Upper lobe of left lung (tissue), 6 donors: ENCODE data around the gene STIMATE. TPM values are rescaled to one million over a fixed set of nuclear protein-coding genes. Genes with fewer than 3 reads are reported as not detected.

Source experiments
- ATAC-seq, 2 donors: fragments of 200-7000 bp; cut with Tn5 transposase; one replicate each; pipeline ENCODE4 v1.9.1; 2022; ENCODE audit warnings: mild to moderate bottlenecking in 2 of 2, moderate library complexity in 2 of 2; ENCODE audit not compliant: low FRiP score in 2 of 2
- DNase-seq, 2 donors: peaks; one replicate each; pipeline ENCODE4 v3.0.0-alpha.2; 2019 to 2020
- H3K27ac ChIP-seq, 4 donors: fragments of 200-600 bp; sonication (generic); one replicate each; pipeline ENCODE4 v1.5.1; 2016 to 2019
- H3K27me3 ChIP-seq, 4 donors: fragments of 200-600 bp; sonication (generic); one replicate each; pipeline ENCODE4 v1.5.1; 2017 to 2019
- H3K36me3 ChIP-seq, 4 donors: fragments of 200-600 bp; sonication (generic); one replicate each; pipeline ENCODE4 v1.5.1; 2016 to 2019
- H3K4me1 ChIP-seq, 4 donors: fragments of 200-600 bp; sonication (generic); one replicate each; pipeline ENCODE4 v1.5.1; 2018 to 2019
- H3K4me3 ChIP-seq, 4 donors: fragments of 200-600 bp; sonication (generic); one replicate each; pipeline ENCODE4 v1.5.1; 2017 to 2019; ENCODE audit warnings: mild to moderate bottlenecking in 2 of 4, moderate library complexity in 1 of 4
- H3K9me3 ChIP-seq, 4 donors: fragments of 200-600 bp; sonication (generic); one replicate each; pipeline ENCODE4 v1.5.1; 2018 to 2019
- EP300 ChIP-seq, 4 donors: sonication (generic); formaldehyde crosslinking; IDR thresholded peaks; one replicate each; pipeline ENCODE4 v1.5.1; 2017; ENCODE audit warnings: antibody characterized with exemption in 4 of 4, control low read depth in 2 of 4
- POLR2A ChIP-seq, 4 donors: fragments of 450-650 bp; IDR thresholded peaks; one replicate each; pipeline ENCODE4 v1.5.1; 2016 to 2017; ENCODE audit warnings: antibody characterized with exemption in 4 of 4, mild to moderate bottlenecking in 2 of 4
- POLR2AphosphoS5 ChIP-seq, 2 donors: sonication (generic); formaldehyde crosslinking; IDR thresholded peaks; one replicate each; pipeline ENCODE4 v1.5.1; 2017; ENCODE audit warnings: antibody characterized with exemption in 2 of 2
- WGBS, 2 donors: methylation state at CpG; one replicate each; pipeline ENCODE4 v1.1.5; 2017 to 2018; 5-methylcytosine and 5-hydroxymethylcytosine counted together
- total RNA-seq, 6 donors: library from RNA; depleted of rRNA in 4 of 6; stranded (reverse); fragments of >200 nt in 4 of 6; gene quantifications; one replicate each; pipeline versions ENCODE4 v1.1.0 to v1.2.1, GENCODE V29; 2016 to 2021
- TF ChIP-seq, protein P1 (sequence below), 6 experiments: fragments of 450-650 bp in 4 of 6; fragments of 200-600 bp in 2 of 6; sonication (generic) in 2 of 6; IDR thresholded peaks; one replicate each; pipeline ENCODE4 v1.5.1; 2016 to 2019; ENCODE audit warnings: antibody characterized with exemption in 6 of 6
- donor health status: DM: no; HTN: no; CAD: no; lungs with moderate emphysema.
- donor health status: DM: no; HTN: yes; CAD: no; lungs with severe emphysema.

Gene STIMATE
- total RNA-seq, 6 donors from 2014 or later = 39.7 to 87.0 (median 44.9) TPM

DNA sequence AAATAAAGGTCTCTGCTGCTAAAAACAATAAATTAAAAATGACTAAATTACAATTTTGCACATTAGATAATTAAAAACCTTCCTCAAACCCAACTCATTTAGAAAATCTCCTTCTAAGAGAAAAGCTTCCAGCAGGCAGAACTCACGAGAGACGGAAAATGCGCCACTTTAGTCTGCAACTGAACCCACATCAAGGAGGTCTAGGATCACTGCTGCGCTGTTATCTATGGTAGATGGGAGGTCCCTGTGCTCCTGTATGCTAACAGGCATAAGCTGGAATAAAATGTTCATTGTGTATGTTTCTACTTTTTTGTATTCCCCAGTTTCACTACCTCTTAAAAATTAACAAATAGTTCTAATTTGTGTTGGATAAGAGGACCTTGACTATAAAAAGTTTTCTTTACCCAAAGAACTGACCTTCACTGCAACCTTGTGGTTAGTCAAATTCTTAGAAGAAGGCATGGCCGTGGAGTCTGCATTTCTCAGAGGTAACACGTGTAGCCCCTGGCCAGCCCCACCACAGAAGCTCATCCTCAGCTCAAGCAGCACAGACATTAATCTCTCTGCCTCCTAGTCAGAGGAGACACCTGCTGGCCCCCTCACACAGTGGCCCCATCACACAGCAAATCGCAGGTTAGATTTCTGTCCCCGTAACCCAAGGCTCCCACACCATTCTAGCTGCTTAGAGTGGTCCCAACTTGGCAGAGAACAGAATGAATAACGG lies 22.3 kb downstream of the STIMATE start:
- no peaks in the 10 kb centered on the region for H3K36me3 ChIP-seq
- no peak overlapping the region for H3K4me3 ChIP-seq
- H3K27me3 ChIP-seq = no peaks in the 10 kb centered on the region
- ATAC-seq = no peak
- H3K4me1 ChIP-seq = peaks cover 0 to 37% (median 7%) of the 10 kb centered on the region in 4 donors
- peak in 1 of 2 donors; percentile 6 for DNase-seq
- H3K9me3 ChIP-seq = no peaks in the 10 kb centered on the region
- TF ChIP-seq, protein P1, sequence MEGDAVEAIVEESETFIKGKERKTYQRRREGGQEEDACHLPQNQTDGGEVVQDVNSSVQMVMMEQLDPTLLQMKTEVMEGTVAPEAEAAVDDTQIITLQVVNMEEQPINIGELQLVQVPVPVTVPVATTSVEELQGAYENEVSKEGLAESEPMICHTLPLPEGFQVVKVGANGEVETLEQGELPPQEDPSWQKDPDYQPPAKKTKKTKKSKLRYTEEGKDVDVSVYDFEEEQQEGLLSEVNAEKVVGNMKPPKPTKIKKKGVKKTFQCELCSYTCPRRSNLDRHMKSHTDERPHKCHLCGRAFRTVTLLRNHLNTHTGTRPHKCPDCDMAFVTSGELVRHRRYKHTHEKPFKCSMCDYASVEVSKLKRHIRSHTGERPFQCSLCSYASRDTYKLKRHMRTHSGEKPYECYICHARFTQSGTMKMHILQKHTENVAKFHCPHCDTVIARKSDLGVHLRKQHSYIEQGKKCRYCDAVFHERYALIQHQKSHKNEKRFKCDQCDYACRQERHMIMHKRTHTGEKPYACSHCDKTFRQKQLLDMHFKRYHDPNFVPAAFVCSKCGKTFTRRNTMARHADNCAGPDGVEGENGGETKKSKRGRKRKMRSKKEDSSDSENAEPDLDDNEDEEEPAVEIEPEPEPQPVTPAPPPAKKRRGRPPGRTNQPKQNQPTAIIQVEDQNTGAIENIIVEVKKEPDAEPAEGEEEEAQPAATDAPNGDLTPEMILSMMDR (IDR thresholded peaks at IDR 0.05) = no peak
- no peak for TF ChIP-seq EP300 (IDR thresholded peaks at IDR 0.05)
- TF ChIP-seq POLR2AphosphoS5 (IDR thresholded peaks at IDR 0.05) = no peak
- no peak for TF ChIP-seq POLR2A (IDR thresholded peaks at IDR 0.05)
- no peak overlapping the region for H3K27ac ChIP-seq
- 84 to 87% methylated on average over 9 of the region's 9 CpGs for WGBS, 2 donors

DNA sequence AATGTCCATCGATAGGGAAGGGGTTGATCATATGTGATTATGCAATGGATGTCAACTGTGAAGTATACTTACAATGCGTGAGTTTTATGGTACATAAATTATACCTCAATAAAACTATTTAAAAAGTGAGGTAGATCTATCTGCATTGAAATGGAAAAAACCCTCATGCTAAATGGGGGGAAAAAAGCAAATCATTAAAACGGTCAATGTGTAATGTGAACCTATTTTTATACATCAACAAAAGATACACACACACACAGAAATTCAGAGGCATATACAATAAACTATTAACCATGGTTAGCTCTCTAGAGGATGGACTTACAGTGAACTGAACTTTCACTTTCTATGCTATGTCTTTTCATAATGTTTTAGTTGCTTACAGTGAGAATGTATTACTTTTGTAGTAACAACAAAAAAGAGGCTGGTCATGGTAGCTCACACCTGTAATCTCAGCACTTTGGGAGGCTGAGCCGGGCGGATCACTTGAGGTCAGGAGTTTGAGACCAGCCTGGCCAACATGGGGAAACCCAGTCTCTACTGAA lies 23.1 kb downstream of the STIMATE start:
- no peak for TF ChIP-seq EP300 (IDR thresholded peaks at IDR 0.05)
- TF ChIP-seq POLR2A (IDR thresholded peaks at IDR 0.05) = no peak
- no peak for TF ChIP-seq POLR2AphosphoS5 (IDR thresholded peaks at IDR 0.05)
- TF ChIP-seq, protein P1 (IDR thresholded peaks at IDR 0.05) = no peak

DNA sequence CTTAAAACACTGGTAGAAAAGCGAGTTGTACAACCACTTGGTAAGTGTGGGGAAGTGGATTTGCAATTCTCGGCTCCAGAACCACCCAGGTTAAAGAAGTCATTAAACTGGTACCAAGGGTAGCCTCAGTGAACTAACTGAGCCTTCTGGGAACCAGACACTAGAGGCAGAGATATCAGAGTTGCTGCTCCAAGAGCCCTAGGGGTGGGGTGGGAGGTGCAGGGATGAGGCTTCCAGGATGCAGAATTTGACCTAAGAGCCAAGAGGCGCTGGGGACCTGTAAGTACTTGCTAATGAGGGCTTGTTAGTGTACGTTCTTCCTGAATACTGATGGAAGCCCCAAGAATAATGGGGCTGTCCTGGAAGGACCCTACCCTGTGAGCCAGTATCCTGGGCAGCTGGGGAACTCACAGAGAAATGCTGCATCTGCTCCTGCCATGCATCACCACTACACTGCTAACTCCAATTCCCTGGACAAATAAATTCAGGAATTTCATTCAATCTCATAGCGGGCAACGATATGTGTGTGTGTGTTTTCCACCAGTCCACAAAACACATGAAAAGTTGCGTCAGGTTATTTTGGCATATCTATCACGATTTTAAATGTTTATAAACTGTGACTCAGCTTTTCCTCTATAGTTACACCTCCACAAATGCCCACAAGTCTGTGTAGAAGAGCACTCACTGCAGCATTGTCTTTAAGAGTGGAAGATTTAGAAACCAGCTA lies 23.8 kb downstream of the STIMATE start:
- H3K4me3 ChIP-seq = no peak overlapping the region
- H3K27ac ChIP-seq = no peak overlapping the region
- no peaks in the 10 kb centered on the region for H3K36me3 ChIP-seq
- H3K4me1 ChIP-seq = peaks cover 0 to 37% (median 7%) of the 10 kb centered on the region in 4 donors
- no peaks in the 10 kb centered on the region for H3K9me3 ChIP-seq
- DNase-seq = no peak
- WGBS, 2 donors = 57 to 69% methylated on average over 8 of the region's 8 CpGs
- ATAC-seq = no peak
- H3K27me3 ChIP-seq = no peaks in the 10 kb centered on the region
- TF ChIP-seq POLR2AphosphoS5 (IDR thresholded peaks at IDR 0.05) = no peak
- TF ChIP-seq, protein P1 (IDR thresholded peaks at IDR 0.05) = no peak
- TF ChIP-seq POLR2A (IDR thresholded peaks at IDR 0.05) = no peak
- no peak for TF ChIP-seq EP300 (IDR thresholded peaks at IDR 0.05)

More for the DNA sequence above, 23.1 kb downstream of the STIMATE start:
- Histone ChIP-seq H3K4me3 (no peak overlapping the region), H3K36me3 (no peaks in the 10 kb centered on the region), H3K4me1 (peaks cover 0 to 37% (median 7%) of the 10 kb centered on the region in 4 donors), H3K27me3 (no peaks in the 10 kb centered on the region), H3K27ac (no peak overlapping the region), H3K9me3 (no peaks in the 10 kb centered on the region)
- ATAC-seq (no peak), DNase-seq (no peak)
- 68 to 71% methylated on average over 5 of the region's 5 CpGs for WGBS, 2 donors

DNA sequence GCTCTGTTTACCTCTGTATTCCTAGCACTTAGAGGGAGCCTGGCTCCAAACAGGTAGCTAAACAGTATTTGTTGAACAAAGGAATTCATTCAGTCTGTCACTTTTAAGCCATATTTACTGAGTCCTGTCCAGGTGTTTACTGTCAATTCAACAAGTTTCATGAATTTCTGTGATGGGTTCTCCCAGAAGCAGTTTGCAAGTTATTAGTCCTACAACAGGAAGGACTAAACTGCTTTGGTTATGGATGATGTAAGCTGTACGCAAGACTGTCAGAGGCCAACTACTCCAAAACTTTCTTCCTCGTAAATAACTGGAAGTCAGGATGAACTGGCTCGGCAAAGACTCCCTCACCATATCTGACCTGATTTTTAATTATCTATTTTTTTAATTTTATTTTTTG lies 25.1 kb downstream of the STIMATE start:
- Histone ChIP-seq H3K27ac (no peak overlapping the region), H3K4me1 (peaks cover 0 to 37% (median 7%) of the 10 kb centered on the region in 4 donors), H3K4me3 (no peak overlapping the region), H3K9me3 (no peaks in the 10 kb centered on the region), H3K36me3 (no peaks in the 10 kb centered on the region), H3K27me3 (no peaks in the 10 kb centered on the region)
- DNase-seq (no peak), ATAC-seq (no peak)
- WGBS, 2 donors = 77 to 84% methylated on average over 3 of the region's 3 CpGs
- TF ChIP-seq POLR2A (IDR thresholded peaks at IDR 0.05) = no peak
- TF ChIP-seq EP300 (IDR thresholded peaks at IDR 0.05) = no peak
- TF ChIP-seq, protein P1 (IDR thresholded peaks at IDR 0.05) = no peak
- TF ChIP-seq POLR2AphosphoS5 (IDR thresholded peaks at IDR 0.05) = no peak
